Urothelium cell line (cell line): ENCODE results near the gene DGKD.

Experiments
- DNase-seq: peaks from one replicate; pipeline ENCODE4 v3.0.0; 2011; ENCODE audit warnings: low spot score, mixed read lengths
- FAIRE-seq: peaks from 2 replicates; lab custom pipeline; 2011; peaks lifted over from hg19 to GRCh38; lab: Jason Lieb, UNC

DGKD gene

DNA sequence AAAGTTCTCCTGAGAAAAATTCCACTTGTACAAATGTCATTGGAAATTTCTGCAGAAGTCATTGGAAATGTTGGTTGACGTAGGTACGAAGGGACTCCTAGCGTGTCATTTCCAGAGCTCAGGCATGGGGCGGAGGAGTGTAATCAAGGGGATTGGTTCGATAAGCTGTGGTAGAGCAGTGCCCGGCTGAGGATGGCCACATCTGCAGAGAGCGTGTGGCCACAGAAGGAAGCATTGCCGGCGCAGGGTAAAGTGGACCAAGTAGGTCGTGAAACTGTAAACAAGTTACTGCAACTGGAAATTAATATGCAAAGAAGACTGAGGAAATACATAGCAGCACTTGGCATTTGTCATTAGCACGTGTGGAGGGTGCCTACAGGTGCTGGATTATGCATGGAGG is 101.8 kb downstream of the DGKD start:
- DNase-seq: no peak
- FAIRE-seq: no peak

GRCh38 chr2:233456934-233457333 is 102.6 kb downstream of the DGKD start:
- DNase-seq (no peak), FAIRE-seq (no peak)

DNA sequence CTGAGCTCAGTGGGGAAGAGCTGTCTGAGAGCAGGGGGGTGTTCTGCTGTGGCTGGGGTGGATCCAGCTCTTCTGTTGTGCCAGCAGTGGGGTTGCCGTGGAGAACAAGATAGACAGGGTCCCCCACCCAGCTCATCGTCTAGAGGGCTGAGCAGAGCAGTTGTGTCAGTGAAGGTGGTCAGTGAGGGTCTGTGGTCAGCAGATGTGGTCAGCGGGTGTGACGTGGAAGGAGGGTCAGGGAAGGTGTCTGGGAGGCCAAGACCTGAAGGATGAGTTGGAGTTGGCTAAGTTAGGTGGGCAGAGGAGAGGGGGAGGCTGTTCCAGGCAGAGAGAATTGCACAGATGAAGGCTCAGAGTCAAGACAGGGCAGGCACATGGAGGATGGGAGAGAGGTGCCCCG is 103.1 kb downstream of the DGKD start:
- FAIRE-seq (no peak), DNase-seq (no peak)

DNA sequence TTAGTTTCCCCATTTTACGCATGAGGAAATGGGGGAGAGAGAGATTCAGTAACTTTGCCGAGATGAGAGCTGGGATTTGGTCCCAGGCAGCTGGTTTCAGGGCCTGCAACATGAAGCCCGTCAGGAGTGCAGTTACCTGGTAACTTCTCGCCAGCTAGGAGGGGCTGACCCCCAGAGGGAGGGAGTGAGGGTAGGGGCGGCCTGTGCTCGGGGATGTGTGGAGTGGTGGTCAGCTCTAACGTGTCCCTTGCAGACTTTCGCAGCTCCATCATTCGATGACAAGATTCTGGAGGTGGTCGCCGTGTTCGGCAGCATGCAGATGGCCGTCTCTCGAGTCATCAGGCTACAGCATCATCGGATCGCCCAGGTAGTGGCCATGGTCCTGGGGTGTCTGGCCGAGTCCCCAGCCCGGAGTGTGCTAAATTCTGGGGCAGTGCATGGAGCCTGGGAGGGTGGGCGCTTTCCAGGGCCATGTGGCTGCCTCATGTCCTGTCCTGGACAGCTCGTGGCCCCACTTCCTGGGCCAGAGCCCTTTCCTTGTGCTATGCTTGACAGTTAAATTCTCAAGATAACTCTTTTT is 103.8 kb downstream of the DGKD start:
- DNase-seq (no peak), FAIRE-seq (no peak)

DNA sequence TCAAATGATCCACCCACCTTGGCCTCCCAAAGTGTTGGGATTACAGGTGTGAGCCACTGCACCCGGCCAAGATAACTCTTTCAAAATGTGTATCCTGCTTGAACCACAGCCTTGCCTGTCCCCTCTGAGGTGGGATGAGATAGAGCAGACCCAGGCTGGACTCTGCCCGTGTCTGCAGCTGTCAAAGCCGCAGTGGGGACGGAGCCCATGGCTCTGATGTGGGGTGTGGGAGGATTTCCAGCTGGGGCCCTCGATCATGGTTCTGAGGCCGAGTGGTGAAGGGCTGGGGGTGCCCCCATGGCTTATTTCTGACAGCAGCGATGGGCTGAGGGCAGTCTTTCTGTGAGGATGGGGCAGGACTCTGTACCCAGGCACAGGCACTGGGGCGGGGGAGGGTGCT is 104.5 kb downstream of the DGKD start:
- DNase-seq (no peak), FAIRE-seq (no peak)

DNA sequence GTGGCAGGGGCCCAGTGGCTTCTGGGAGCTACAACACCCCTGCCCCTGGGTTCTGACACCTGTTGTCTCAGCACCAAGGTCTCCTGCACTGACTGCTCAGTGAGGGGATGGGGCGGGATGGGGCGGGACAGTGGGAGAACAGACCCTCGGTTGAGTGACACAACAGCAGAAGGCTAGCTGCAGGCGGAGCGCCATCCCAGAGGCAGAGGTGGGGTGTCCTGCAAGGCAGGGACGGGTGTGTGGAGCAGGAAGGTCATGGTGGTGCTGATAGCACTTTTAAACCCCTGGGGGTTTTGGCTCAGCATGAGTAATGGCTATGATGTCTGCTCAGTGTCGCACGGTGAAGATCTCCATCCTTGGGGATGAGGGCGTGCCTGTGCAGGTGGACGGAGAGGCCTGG is 105.1 kb downstream of the DGKD start:
- FAIRE-seq (no peak), DNase-seq (no peak)

GRCh38 chr2:233460726-233461441 is 106.6 kb downstream of the DGKD start:
- FAIRE-seq (no peak), DNase-seq (no peak)

DNA sequence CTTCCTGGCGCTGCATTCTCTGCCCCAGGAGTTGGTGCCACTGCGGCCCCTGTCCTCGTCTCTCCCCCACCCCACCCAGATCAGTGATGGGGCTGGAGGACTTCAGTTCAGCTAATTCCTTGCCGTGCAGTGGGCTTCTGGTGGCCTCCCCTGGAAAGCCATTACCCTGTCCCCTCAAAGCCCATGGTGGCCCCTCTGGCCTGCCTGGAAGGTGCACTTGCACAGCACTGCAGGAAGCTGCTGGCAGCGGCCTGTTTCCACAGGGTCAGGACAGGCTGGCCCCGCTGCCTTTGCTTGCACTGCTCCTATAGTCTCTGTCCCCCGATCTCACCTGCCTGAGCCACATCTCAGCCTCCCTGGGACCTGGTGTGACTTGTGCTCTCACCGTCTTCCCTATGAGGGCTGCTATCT is 107.2 kb downstream of the DGKD start:
- DNase-seq (no peak), FAIRE-seq (no peak)

DNA sequence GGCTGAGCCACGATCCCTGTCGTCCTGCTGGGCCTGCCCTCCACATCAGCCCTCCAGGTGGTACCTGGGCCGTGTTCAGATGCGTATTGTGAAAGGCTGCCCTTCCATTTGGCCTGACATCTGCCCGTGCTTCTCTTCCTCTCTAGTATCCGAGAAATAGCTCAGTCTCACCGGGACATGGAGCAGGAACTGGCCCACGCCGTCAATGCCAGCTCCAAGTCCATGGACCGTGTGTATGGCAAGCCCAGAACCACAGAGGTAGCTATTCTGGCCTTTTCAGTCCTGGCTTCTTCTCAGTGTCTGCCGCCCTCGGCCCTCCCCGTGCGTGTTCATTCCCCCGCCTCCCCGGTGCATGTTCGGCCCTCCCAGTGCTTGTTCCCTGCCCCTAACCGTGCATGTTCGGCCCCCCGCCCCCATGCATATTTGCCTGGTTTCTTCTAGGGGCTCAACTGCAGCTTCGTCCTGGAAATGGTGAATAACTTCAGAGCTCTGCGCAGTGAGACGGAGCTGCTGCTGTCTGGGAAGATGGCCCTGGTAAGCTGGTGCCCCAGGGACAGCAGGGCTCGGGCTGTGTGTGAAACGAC is 108.0 kb downstream of the DGKD start:
- FAIRE-seq (no peak), DNase-seq (no peak)

GRCh38 chr2:233462826-233463470 is 108.7 kb downstream of the DGKD start:
- DNase-seq (no peak), FAIRE-seq (no peak)

- no peak for DNase-seq
- no peak for FAIRE-seq
Measured at GRCh38 chr2:233463586-233463985, 109.3 kb downstream of the DGKD start.

GRCh38 chr2:233464056-233464455 is 109.8 kb downstream of the DGKD start:
- FAIRE-seq: no peak
- DNase-seq: no peak

- DNase-seq (no peak), FAIRE-seq (no peak)
Measured at GRCh38 chr2:233464531-233465240, 110.4 kb downstream of the DGKD start.

DNA sequence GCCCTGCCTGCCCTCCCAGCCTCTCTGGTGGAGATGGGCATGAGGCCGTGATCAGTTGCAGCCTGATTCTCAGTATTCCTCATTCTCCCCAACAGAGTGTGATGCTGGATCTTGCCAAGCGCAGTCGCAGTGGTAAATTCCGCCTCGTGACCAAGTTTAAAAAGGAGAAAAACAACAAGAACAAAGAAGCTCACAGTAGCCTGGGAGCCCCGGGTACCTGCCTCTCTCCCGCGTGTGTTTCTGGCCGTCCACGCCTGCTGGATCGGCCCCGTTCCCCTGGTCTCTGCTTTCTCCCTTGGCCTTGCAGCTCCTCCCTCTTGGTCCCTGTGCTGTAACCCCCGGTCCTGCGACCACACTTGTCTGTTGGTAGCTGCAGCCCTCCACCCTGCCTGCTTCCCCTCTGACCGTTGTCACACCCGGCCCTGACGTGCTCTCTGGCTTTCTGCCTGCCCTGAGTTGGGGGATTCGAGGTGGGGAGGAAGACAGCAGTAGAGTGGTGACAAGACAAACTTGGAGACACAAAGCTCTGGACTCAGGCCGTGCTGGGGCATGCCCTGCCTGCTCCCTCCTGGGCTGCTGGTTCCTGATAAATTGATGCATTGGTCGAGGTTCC is 112.8 kb downstream of the DGKD start:
- DNase-seq (no peak), FAIRE-seq (no peak)

DNA sequence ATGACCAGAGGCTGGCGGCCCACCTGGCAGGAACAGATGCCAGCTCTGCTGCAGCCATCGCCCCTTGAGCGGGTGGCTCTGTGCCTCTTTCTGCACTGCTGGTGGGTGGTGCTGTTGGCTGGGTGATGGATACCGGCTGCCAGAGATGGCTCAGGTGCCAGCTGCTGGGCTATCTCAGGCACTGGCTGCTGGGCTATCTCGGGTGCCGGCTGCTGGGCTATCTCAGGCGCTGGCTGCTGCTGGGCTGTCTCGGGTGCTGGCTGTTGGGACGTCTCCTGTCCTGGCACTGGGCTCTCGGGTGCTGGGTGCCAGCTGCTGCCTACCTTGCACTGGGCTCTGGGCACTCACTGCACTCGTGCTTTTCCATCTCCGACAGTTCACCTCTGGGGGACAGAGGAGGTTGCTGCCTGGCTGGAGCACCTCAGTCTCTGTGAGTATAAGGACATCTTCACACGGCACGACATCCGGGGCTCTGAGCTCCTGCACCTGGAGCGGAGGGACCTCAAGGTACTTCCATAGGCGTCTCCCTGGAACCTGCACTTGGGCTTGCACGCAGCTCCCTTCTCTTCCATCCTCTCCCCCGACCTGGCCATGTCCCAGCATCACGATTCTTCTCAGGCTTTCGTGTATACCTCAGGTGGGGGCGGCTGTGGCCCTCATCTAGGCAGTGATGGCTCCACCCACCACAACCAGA is 113.9 kb downstream of the DGKD start:
- DNase-seq (no peak), FAIRE-seq (no peak)

DNA sequence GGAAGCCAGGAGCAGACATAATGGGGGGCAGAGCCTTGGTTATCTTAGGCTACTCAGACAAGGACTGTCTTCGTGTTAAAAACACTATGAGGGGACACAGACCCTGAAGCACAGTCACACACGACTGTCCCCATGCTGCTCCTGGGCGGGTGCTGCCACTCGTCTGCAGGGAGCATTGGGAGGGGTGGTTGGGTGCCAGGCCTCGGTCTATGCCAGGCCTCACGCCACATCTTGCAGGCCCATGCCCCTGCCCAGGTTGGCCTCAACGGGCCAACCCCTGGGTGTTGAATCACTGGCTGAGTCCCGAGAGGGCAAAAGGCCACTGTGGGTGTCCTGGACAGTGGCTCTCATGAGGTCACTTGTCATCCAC is 114.4 kb downstream of the DGKD start:
- no peak for FAIRE-seq
- no peak for DNase-seq

DNA sequence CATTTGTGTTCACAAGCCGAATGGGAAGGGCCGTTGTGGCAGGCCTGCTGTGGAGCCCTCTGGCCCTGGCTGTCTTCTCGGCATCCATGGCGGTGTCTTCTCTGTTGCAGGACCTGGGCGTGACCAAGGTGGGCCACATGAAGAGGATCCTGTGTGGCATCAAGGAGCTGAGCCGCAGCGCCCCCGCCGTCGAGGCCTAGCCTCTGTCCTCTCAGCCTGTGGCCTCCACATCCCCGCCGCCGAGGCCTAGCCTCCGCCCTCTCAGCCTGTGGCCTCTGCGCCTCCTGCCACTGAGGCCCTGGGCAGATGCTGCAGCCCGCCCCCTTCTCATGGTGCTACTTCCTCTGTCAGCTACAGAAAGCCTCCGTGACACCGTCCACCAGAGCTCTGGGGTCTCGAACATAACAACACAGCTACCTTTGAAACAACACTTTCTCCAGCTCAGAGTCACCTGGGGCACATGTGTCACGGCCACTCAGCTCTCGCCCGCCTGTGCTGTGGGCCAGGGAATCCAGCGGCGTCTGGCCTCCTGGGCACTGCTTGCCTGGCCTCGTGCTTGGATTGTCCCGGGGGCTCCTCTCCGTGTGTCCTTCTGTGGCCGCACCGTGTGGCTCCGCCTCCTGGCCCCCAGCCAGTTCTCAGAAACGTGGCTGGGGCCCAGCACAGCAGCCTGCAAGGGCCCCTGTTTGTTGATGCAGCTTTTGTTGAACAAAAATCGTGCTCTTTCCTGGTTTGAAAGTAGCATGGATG is 115.1 kb downstream of the DGKD start:
- no peak for FAIRE-seq

GRCh38 chr2:233470011-233470687 is 115.9 kb downstream of the DGKD start:
- FAIRE-seq (no peak), DNase-seq (no peak)

More for the DNA sequence above, 115.1 kb downstream of the DGKD start:
- no peak for DNase-seq

DNA sequence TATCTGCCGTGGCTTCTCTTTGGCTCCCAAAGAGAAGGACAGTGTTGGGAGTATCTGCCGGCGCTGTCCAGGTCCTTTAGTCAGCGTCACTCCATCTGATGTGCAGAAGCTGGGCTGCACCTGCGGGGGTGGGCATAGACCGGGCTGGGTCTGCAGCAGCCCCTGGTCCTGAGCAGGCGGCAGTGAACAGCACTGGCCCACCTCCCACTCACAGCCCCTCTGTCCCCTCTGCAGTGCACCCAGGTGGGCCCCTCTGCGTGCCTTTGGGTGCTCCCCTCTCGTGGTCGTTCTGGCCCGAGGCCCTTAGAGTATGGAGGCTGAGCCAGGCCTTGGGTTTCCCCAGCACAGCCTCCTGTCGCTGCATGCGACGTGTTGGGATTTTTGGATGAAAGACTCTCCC is 116.5 kb downstream of the DGKD start:
- FAIRE-seq: no peak
- no peak for DNase-seq
